ENCODE measurements around the gene GSTT4. TPM values are rescaled to one million over a fixed set of nuclear protein-coding genes. Genes with fewer than 3 reads are reported as not detected.
"Not testable (repeated sequence)": the region's sequence is repeated elsewhere in the genome, so short reads cannot be mapped to it uniquely, and the experiment has no call there.

Gene GSTT4
- total and polyA plus RNA-seq, 4 donors = not detected

DNA sequence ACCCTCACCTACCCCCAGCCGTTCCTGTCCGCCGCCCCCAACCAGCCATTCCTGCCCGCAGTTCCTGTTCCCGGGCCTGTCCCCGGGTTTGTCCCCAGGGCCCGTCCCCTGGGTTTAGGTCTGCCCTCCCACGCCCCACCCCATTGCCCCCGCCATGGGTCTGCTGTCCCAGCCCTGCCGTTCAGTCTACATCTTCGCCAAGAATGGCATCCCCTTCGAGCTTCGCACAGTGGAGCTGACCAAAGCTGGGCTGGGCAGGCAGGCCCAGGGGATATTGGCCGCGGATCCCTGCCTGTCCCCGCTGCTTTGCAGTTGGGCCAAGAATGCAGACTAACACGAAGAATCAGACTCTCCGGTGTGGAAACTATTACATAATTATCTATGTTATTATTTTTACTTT, 55.5 kb downstream of the GSTT4 start:
- H3K27me3 ChIP-seq (ENCODE audit: control insufficient read depth in 3 of 3, insufficient read depth in 3 of 3, low read length in 2 of 3); ATAC-seq (ENCODE audit: insufficient read depth, low FRiP score); H3K27ac ChIP-seq (ENCODE audit: low read depth in 1 of 2, low read length in 1 of 2); H3K9me3 ChIP-seq (ENCODE audit: control insufficient read depth in 4 of 4, insufficient read depth in 3 of 4, low read length in 3 of 4); H3K36me3 ChIP-seq (ENCODE audit: control insufficient read depth in 4 of 4, insufficient read depth in 4 of 4, low read length in 4 of 4); H3K4me3 ChIP-seq; H3K4me1 ChIP-seq (ENCODE audit: control insufficient read depth in 5 of 5, insufficient read depth in 5 of 5, low read length in 5 of 5); H3K9ac ChIP-seq (ENCODE audit: insufficient read depth in 1 of 2, low read length in 2 of 2); DNase-seq: not testable (repeated sequence)
- WGBS, 2 donors = 86 to 91% methylated on average over 17 to 18 of the region's 18 CpGs

Other genes starting within 250 kb of the GSTT4 start
- 10 to 100 TPM; 12.0 to 18.7 TPM for gene C22orf15, start 242.5 kb downstream of the GSTT4 start, total RNA-seq
- gene C22orf15, start 242.5 kb downstream of the GSTT4 start, polyA plus RNA-seq = 1 to 10 TPM; 3.0 to 8.7 TPM
- gene CHCHD10, start 237.5 kb downstream of the GSTT4 start, total RNA-seq = 100 to 1,000 TPM in 1 of 2 donors, 10 to 100 TPM in 1; 16.6 to 128 TPM
- gene CHCHD10, start 237.5 kb downstream of the GSTT4 start, polyA plus RNA-seq = 100 to 1,000 TPM in 1 of 2 donors, 10 to 100 TPM in 1; 37.2 to 174 TPM
- 1 to 10 TPM; 2.2 to 2.6 TPM for gene MMP11, start 232.6 kb downstream of the GSTT4 start, total RNA-seq
- under 1 TPM; 0.43 to 0.68 TPM for gene MMP11, start 232.6 kb downstream of the GSTT4 start, polyA plus RNA-seq
- gene SMARCB1, start 218.5 kb downstream of the GSTT4 start, total RNA-seq = 10 to 100 TPM; 39.2 to 69.6 TPM
- 10 to 100 TPM; 41.0 to 54.6 TPM for gene SMARCB1, start 218.5 kb downstream of the GSTT4 start, polyA plus RNA-seq
- 10 to 100 TPM in 1 of 2 donors, 1 to 10 TPM in 1; 6.1 to 15.1 TPM for gene DERL3, start 166.4 kb downstream of the GSTT4 start, total RNA-seq
- gene DERL3, start 166.4 kb downstream of the GSTT4 start, polyA plus RNA-seq = 1 to 10 TPM; 6.7 to 8.4 TPM
- 10 to 100 TPM; 11.1 to 14.1 TPM for gene SLC2A11, start 147.6 kb downstream of the GSTT4 start, total RNA-seq
- gene SLC2A11, start 147.6 kb downstream of the GSTT4 start, polyA plus RNA-seq = 1 to 10 TPM; 3.9 to 9.6 TPM
- 100 to 1,000 TPM in 1 of 2 donors, 10 to 100 TPM in 1; 71.8 to 751 TPM for gene MIF, start 111.1 kb downstream of the GSTT4 start, total RNA-seq
- 100 to 1,000 TPM; 850 to 887 TPM for gene MIF, start 111.1 kb downstream of the GSTT4 start, polyA plus RNA-seq
- gene GSTT2B, start 44.3 kb downstream of the GSTT4 start, total RNA-seq = 10 to 100 TPM in 1 of 2 donors, 1 to 10 TPM in 1; 2.0 to 22.3 TPM
- gene GSTT2B, start 44.3 kb downstream of the GSTT4 start, polyA plus RNA-seq = 10 to 100 TPM in 1 of 2 donors, 1 to 10 TPM in 1; 8.9 to 22.9 TPM
- gene DDTL, start 38.6 kb downstream of the GSTT4 start, total RNA-seq = 1 to 10 TPM in 1 of 2 donors, under 1 TPM in 1; 0.37 to 3.5 TPM
- 1 to 10 TPM; 1.4 to 4.4 TPM for gene DDTL, start 38.6 kb downstream of the GSTT4 start, polyA plus RNA-seq
- gene DDT, start 31.0 kb downstream of the GSTT4 start, total RNA-seq = 100 to 1,000 TPM; 111 to 130 TPM
- gene DDT, start 31.0 kb downstream of the GSTT4 start, polyA plus RNA-seq = 100 to 1,000 TPM; 221 to 268 TPM
- 1 to 10 TPM in 1 of 2 donors, not detected in 1; 4.9 TPM for gene GSTT2, start 25.3 kb downstream of the GSTT4 start, total RNA-seq
- gene GSTT2, start 25.3 kb downstream of the GSTT4 start, polyA plus RNA-seq = 1 to 10 TPM in 1 of 2 donors, under 1 TPM in 1; 0.22 to 3.1 TPM
- 100 to 1,000 TPM in 1 of 2 donors, 10 to 100 TPM in 1; 69.1 to 109 TPM for gene CABIN1, start 5.9 kb upstream of the GSTT4 start, total RNA-seq
- gene CABIN1, start 5.9 kb upstream of the GSTT4 start, polyA plus RNA-seq = 10 to 100 TPM; 22.4 to 44.9 TPM
- 10 to 100 TPM; 15.9 to 82.6 TPM for gene SUSD2, start 176.0 kb upstream of the GSTT4 start, total RNA-seq
- 100 to 1,000 TPM in 1 of 2 donors, 10 to 100 TPM in 1; 16.8 to 192 TPM for gene SUSD2, start 176.0 kb upstream of the GSTT4 start, polyA plus RNA-seq
- 10 to 100 TPM in 1 of 2 donors, 1 to 10 TPM in 1; 9.8 to 92.0 TPM for gene GGT5, start 239.6 kb upstream of the GSTT4 start, total RNA-seq
- 10 to 100 TPM; 50.7 to 58.7 TPM for gene GGT5, start 239.6 kb upstream of the GSTT4 start, polyA plus RNA-seq

Data from lung (tissue), 10 donors.